22Rv1 (cell line): ENCODE data around the gene BRI3BP.

Experiments used
- CTCF ChIP-seq: fragments of 450-650 bp; IDR thresholded peaks from 2 replicates; pipeline ENCODE4 v1.5.1; 2017; ENCODE audit warnings: mild to moderate bottlenecking
- ZFX ChIP-seq: fragments of 450-650 bp; IDR thresholded peaks from 2 replicates; pipeline ENCODE4 v1.6.1; 2017; ENCODE audit warnings: antibody characterized with exemption, borderline replicate concordance

GRCh38 chr12:124971603-124972002, 21.8 kb upstream of the BRI3BP start:
- TF ChIP-seq CTCF = no peak
- no peak for TF ChIP-seq ZFX
